ENCODE measurements around the gene CEND1.

The CEND1 gene

DNA sequence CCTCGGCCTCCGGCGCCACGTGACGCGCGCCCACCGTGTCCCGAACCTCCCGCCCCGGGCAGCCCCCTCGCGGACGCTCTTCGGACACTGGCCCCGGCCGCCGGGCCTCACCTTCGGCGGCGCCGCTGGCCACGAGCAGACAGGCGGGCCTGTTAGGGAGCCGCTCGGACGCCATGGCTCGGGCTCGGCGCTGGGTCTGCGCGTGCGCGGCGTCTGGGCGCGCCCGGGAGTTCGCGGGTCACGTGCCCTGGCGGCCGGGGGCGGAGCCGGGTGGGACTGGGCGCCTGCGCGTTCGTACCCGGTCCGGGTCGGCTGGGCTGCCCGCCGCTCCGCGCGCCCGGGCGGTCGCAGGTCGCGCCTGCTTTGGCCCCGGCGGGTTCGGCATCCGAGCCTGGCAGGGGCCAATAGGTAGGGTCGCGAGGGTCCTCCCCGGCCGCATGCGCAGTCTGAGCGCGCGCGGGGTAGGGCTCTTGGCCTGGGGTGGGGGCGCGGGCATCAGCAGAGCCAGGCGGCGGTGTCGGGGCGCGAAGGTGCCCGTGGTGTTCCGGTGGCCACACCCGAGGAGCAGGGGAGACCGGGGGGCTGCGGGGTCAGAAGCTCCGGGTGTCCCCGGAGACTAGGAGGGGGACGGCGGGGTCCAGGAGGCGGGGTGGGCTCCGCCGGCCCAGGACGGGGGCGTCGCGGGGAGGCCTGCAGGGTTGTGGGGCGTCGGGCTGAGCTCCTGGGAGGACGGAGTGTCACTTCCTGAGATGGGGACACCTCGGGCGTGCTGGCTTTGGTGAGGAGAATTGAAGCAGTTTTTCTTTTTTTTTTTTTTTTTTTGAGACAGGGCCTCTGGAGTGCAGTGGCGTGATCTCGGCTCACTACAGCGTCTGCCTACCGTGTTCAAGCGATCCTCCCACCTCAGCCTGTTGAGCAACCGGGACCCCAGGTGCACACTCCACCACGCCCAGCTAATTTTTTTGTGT is 12.3 kb downstream of the CEND1 start, which contains the start of gene GATD1:
GATD1 (minus strand) TSS at position 200 of the 968 bp plus-strand sequence; CDS start at position 175, 25 bp downstream.
- DNase-seq = peak; percentile 83

DNA sequence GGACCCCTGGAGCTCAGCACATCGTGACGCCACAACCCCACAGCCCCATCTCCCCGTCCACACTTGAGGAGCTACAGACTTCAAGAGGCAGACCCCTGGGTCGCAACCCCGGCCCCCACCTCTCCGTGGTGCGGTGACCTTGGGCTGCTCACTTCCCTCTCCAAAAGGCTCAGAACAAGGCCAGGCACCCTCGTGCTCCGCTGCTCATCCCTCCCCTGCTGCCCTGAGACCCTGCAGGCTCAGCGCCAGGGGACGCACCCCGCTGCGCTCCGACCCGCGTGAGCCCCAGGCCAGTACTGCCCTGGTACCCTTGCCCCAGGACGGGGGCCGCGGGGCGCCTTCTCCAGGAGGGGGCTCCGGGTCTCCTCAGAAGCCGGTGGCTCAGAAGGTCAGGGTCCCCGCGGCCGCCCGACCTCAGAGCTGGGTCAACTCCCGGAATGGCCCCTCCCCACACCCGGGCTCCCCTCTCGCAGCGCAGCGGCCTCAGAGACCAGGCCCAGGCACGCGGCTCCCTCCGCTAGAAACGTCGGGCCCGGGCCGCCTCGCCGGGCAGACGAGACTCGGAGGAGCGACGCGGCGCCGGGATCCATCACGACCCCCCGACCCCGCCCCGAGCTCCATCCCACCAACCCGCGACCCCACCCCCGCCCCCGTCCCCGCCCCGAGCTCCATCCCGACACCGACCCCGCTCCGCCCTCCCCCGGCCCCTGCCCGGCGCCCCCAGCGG is 13.2 kb downstream of the CEND1 start:
- no peak for DNase-seq

DNA sequence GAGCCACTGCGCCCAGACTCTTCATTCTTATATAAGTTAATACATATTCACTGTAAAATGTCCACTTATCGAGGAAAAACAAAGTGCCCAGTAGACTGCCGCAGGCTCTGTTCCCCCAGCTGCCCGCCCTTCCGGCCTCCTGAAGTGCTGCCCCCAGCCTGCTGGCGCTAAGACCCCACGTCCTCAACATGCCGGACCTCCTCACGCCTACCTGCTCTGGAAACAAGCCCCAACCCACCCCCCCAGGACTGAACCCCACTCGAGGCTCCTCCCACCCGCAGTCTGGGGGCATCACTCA is 13.7 kb downstream of the CEND1 start:
- DNase-seq = no peak

DNA sequence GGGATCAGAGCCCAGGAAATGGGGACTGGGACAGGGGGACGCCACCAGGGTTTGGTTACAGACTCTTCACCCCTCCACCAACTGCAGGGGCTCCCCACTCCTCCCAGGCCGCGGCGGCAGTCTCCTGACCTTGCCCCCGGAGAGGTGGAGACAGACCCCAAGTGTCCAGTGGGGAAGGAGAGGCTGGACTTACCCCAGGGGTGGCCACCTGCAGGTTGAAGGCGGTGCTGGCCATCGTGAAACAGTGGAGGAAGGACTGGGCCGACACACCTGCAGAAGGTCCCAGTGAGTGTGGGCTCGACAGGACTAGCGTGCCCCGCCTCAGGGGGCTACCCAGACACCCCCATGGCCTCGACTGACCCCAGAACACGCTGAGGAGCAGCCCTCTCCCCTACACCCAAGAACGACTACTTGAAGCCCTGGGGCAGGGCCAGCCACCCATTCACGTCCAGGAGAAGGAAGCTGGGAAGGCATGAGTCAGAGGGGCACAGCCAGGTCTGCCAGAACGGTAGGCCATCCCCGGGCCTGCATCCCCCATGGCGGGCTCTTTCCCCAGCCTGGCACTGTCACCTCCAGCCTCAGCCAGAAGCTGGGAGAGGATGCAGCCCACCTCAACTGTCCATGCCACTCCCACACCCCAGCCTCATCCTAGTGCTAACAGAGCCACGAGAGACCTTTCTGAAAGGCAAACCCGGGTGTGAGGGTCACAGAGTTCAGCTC is 14.9 kb downstream of the CEND1 start:
- no peak for DNase-seq

DNA sequence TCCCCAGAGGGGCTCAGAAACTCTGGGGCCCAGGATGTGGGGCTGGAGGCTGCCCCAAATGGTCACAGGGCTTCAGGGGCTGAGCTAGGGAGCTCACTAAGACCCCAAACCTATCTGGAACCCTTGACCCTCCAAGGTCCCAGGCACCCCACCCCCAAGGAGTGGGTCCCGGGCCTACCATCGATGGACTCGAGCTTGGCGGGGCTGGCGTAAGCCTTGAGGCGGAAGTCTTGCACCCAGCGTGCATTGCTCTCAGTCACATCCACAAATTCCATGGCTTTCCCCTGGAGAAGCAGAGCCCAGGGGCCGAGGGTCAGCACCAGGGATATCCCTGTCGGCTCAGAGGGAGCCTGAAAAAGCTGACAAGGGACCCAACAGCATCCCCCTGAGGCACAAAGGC is 16.1 kb downstream of the CEND1 start:
- DNase-seq = no peak

DNA sequence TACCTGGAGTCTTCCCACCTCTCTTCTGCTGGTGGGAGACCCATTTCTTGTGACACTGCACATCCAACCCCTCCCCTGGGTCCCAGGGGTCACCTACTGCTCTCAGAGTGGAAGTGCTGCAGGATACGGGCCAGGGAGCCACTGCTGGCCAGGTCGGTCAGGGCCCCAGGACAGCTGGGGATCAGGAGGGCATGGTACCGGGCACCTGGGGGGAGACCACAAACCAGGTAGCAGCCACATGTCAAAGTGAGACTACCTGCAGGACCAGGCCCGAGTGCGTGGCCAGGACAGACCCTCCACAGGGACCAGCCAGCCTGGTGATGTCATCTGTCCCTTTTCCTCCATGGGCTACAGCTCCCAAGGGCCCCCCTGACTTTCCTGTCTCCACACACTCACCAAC is 16.5 kb downstream of the CEND1 start:
- no peak for DNase-seq

DNA sequence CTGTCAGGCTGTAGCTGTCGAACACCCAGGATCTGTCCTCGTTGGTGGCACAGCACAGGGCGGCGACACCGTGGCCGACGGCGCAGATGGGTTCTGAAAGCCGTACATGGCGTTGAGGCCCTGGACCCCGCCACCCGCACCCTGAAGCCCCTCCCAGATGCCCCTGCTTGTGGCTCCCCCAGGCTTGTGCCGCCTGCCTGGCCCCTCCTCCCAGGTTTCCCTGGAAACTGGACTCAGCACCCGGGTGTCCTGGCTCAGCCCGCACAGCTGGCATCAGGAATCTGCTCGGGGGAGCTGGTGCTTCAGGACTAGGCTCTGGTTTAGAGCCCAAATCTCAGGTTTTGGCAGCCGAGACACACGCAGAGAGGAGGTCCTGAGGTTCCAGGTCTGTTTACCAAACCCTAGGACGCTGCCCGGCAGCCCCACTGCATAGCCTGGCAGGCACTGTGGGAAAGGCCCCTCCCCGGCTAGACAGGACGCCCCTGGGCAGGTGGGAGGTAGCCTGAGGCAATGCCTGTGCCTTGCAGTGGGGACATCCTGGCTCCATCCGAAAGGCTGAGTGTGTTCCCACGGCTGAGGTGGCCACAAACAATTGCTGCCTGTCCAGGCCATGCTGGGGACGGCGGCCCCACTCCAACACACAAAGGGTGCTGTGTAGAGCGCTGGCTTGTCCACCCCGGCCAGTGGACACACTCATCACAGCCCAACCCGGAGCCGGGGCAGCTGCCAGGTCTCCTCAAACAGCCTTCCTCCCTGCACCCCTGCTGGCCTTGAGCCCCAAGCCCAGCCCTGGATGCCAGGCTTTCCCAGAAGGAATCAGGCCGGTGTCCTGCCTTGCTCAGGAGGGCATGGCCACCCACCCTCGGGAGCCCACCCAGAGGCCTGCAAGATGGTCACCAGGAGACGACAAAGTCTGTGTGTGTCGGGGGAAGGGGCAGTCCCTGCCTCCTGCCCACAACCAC is 17.2 kb downstream of the CEND1 start:
- no peak for DNase-seq

DNA sequence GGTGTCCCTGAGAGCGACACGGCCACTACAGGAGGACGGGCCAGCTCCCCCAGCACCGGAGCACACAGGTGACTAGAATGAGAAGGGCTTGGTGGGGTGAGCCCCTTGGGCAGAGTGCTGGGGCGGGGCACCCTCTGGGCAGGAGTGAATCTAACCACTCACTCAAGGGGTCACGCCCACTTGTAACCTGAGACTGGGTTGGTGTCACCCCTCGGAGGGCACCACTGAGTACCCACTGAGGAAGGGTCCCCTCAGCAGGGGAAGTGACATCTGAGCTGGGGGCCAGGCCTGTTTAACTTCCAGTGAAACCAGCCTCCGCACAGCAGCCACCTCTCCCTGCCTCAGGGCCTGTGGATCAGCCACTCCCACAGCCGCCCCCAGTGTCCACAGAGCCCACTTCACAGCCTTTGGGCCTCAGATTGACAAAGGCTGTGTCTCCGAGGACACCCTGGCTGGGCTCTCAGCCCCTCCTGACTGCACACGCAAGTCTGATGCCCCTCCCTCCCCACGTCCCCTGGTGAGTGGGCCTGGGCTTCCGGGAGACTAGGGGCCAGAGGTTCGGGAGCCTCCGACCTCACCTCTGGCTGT is 18.2 kb downstream of the CEND1 start:
- DNase-seq = no peak

DNA sequence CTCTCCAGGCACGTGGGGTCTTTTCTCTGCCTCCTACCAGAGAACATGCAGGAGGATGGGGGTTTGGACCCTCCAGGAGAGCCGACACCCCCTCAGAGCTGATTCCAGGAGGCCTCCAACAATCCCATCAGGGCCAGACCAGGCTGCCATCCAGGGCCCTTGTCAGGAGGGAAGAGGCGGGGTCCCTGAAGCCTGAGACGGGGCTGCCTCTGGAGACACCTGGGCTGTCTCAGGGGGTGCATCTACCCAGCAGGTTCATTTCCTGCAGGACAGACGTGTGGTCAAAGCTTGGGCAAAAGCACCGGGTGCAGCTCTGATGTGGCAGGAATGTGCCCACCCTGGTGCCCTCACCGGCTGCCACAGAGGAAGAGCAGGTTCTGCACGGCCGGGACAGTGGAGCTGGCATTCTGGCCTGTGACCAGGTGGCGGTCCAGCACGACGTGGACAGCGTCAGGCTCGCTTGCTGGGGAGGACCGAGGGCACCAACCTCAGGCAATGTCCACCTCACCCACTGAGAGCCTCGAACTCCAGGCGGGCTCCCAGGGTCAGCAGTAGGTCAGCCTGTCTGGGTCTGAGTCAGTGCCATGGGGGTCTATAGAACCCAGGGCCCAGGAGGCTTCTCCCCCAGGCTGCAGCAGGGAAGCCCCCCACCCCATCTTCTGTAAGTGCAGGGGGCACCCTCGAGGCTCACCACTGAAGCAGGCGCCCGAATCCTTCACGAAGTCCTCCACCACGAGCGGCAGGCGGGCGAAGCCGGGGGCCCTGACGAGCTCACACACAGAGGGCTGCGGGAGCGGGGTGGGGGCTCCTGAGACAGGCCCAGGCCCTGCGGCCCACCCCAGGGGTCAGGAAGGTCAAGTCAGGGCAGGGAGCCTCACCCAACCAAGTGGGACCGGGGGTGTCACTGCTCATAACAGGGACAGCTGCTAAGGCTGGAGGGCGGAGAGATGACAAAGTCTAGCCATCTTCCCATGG is 19.0 kb downstream of the CEND1 start:
- DNase-seq = no peak

DNA sequence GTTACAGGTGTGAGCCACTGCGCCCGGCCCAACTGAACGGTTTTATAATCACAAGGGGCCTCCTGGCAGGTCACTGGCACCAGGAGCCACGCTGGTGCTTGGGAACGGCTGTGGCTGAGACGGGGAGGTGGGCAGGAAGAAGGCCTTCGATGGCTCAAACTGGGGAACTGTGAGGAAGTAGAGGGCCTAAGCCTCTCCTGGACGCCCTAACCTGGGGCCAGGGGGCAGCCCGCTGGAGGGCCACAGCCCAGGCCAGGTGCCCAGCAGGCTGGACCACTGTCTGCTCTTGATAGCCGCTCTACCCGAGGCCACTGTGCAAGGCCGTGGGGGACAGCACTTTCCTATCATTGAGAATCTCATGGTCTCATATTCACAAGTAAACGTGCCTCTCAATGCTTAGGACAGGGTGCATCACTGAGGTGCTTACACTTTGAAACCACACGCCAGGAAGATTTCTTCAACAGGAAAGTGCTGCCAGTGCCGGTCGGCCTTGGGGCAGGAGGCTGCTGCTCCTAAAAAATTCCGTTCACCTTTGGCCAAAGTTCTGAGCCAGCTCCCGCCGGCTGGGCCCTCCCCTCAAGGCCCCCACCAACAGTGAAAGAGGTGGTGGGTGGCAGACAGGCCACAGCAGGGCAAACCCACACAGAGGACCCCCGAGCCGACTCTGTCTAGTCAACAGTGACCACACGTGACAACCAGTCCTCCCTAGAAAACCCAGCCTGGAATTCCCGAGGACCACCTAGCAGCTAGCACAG is 19.8 kb downstream of the CEND1 start:
- no peak for DNase-seq

DNA sequence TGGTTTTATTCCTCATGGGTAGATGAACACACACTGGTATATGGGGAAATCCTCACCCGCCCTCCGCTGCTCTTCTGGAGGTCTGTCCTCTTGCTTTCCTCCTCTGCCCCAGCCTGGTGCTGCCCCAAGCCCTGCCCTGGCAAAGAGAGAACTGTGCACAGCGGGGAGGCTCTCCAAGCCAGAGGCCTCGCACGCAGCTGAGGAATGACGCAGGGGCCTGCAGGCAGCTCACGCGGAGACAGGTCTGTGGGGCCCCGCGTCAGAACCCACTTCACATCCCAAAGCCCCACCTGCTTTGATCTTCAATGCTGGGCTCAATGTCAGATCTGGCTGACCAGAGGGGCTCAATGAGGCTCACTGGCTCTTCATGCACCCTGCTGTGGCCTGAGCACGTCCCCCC is 22.7 kb downstream of the CEND1 start:
- DNase-seq = no peak

DNA sequence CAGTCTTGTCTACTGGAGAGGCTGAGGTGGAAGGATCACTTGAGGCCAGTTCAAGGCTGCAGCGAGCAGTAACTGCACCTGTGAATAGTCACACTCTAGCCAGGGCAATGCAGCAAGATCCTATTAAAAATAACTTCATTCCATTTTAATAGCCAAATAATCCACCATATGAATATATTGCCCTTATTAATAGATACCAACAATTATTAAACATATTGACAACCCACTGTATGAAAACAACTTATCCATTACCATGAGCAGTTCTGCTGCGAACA is 23.0 kb downstream of the CEND1 start:
- no peak for DNase-seq

DNA sequence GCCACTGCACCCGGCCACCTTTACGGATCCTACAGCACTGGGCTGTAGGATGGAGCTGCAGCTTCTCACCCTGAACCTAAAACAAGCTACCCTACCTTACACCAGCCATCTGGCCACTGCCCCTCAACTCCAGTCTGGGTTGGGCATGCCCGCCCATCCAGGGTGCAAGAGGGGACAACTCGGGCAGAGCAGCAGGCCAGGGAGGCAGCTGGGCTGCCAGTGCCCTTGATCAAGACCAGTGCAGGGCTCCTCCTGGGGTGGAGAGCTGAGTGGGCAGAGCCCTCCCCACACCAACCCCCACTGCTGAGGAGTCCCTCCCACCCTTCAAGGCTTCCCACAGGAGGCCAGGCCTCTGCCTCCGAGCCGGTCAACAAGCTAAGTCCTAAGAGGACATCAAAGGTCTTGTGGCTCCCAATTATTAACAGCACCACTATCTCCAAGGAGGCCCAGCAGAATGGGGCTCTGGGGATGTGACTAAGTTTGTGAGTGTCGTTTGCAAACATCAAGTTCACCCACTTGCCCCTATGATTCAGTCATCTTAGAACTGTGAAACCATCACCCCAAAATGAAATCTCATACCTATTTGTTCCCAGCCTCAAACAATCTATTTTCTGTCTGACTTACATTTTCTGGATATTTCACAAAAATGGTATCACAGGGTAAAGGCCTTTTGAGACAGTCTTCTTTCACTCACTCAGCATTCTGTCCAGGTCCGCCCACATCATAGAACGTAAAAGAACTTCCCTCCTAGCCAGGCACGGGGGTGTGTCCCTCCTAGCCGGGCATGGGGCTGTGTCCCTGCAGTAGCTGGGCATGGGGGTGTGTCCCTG is 23.6 kb downstream of the CEND1 start:
- DNase-seq = no peak

DNA sequence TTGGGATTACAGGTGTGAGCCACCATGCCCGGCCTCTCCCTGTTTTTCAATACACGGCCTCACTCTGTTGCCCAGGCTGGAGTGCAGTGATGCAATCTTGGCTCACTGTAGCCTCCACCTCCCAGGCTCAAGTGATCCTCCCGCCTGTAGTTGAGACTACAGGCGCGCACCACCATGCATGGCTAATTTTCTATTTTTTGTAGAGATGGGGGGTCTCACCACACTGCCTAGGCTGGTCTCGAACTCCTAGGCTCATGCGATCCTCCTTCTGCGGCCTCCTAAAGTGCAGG is 24.1 kb downstream of the CEND1 start:
- no peak for DNase-seq

DNA sequence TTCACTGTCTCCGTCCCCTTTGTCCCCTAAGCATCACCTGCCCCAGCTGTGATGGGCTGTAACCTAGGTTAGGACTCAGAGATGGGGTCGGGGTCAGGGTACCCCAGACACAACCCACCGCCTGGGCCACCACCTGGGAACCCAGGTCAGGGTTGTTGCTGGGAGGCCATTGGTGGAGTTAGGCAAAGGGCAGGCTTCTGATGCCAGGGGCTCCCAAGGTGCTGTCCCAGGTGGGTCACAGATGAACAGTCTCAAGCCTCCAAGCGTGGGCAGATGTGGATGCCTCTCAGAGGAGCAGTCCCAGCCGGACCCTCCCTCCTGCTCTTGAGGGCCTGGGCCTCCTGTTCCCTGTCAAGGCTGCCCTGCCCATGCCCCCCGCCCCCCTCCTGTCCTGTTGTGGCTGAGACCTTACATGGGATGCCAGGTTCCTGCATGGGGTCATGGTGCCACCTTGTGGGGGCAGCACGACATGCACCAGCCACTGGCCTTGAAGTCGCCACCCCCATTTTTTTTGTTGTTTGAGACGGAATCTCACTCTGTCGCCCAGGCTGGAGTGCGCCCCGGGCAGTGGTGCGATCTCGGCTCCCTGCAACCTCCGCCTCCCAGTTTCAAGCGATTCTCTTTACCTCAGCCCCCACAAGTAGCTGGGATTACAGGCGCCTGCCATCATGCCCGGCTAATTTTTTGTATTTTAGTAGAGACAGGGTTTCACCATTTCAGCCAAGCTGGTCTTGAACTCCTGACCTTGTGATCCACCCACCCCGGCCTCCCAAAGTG is 24.7 kb downstream of the CEND1 start:
- DNase-seq = peak; percentile 38

DNA sequence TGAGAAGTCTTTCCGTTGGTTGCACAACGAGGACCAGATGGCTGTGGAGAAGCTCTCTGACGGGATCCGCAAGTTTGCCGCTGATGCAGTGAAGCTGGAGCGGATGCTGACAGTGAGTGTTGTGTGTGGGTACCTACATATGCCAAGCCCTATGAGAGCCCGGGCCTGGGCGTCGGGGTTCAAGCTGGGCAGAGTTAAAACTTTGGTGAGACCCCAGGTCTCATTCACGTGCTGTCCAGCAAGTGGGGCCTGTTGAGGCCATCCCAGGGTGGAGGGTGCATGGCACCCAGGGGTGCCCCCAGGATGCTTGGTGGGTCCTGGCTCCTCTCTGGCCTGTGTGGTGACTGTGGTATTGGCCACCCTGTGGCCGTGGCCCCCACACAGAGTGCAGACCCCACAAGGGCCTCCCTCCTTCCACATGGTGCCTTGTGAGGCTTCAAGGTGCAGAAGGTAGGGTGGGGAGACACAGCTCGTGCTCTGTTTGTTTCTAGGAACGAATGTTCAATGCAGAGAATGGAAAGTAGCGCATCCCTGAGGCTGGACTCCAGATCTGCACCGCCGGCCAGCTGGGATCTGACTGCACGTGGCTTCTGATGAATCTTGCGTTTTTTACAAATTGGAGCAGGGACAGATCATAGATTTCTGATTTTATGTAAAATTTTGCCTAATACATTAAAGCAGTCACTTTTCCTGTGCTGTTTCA is 25.4 kb downstream of the CEND1 start:
- DNase-seq = no peak

DNA sequence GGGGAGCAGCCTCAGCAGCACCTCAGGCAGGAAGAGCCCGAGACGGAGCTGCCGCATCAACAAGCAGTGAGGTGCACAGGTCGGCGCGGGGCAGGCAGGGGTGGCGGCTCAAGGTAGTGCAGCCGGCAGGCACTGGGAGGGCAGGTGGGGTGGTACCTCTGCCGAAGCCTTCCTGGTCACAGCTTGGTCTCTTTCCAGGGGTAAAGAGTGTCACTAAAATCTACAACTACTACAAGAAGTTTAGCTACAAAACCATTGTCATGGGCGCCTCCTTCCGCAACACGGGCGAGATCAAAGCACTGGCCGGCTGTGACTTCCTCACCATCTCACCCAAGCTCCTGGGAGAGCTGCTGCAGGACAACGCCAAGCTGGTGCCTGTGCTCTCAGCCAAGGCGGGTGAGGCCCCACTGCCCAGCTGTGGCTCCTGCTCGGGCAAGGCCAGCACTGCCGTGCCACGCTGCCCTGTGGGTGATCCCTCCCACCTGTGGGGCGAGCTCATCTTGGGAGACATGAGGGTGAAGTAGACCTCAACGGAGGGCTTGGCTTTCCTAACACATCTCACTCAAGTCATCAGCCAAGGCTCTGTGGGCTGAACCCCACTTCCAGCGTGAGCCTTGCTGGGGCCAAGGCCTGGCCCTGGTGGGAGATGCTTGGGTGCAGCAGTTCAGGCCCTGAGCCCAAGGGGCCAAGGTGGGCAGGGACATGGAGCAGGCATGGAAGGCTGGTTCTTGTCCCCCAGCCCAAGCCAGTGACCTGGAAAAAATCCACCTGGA is 26.2 kb downstream of the CEND1 start:
- no peak for DNase-seq
